SK-N-MC (cell line): ENCODE data around the gene TCAP.

Source experiments
- EZH2 ChIP-seq: fragments of 200-600 bp; sonication (generic); IDR thresholded peaks from one replicate; pipeline ENCODE4 v1.6.1; 2017; ENCODE audit warnings: antibody characterized with exemption
- FOXP2 ChIP-seq: optimal IDR thresholded peaks from 2 replicates; pipeline ENCODE3; 2011; ENCODE audit warnings: mild to moderate bottlenecking, moderate library complexity; ENCODE audit not compliant: insufficient read depth; ENCODE audit errors: extremely low read length, control extremely low read depth
- POLR2AphosphoS5 ChIP-seq: IDR thresholded peaks from 2 replicates; pipeline ENCODE4 v1.6.1; 2012; ENCODE audit warnings: mild to moderate bottlenecking, low read depth, low read length, borderline replicate concordance

DNA sequence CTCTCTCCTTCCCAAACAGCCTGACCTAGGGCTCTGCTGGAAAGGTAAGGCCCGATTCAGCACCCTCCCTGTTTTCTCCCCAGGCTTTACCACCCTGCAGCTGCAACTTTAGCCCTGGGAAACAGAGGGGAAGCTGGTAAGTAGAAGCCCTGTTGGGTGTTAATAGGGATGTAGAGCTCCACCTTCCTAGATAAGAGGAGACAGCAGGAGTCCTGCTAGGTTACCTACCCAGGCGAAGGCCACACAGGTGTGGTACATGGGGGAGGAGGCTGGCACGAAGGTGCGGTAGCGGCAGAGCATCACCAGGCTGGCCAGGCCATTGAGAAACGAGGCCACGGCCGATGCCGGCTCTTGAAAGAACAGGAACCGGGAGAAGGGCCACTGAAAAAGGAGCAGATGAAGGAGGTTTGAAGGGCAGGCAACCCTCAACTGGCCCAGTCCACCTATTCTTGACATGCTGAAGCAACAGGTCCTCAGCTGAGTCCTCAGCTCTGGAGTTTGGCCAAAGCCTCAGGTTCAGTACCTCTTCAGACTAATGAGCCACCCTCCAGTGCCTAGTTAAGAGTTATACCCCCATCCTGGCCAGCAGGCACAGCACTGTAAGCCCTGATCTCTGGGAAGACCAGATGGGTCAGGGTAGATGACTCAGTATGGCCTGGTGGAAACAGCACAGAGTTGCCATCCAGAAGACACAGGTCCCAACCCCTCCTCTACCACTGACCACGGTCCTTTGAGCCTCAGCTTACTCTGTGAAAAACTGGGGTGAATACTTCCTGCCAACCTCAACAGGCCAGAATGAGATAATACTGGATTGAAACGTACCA, 19.4 kb downstream of the TCAP start:
- no peak for TF ChIP-seq POLR2AphosphoS5
- no peak for TF ChIP-seq EZH2
- no peak for TF ChIP-seq FOXP2
